ENCODE data around the gene BAIAP3. TPM values are rescaled to one million over a fixed set of nuclear protein-coding genes. Genes with fewer than 3 reads are reported as not detected.

BAIAP3 gene
- total RNA-seq, 1 donor from 2014 or later, result 1.7 TPM

DNA sequence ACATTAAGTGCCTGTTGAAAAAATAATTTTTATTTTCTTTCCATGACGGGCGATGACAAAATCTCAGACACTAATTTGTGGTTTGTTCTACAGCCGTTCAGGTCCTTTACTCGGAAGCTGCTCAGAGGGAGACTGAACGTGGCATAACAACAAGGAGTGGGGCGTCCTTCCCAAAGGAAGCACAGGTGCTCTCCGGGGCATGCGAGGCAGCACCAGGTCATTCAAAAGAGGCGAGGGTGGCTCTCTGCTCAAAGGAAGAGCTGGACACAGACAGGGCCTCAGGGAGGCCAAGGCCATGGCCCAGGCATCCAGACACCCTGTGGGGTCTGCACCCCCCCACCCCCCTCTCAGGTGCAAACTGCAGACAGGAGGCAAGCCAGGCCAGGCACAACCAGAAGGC is 64.9 kb downstream of the BAIAP3 start:
- no peaks in the 10 kb centered on the region for H3K4me1 Mint-ChIP-seq (ENCODE audit: low read depth)
- no peaks in the 10 kb centered on the region for H3K27me3 Mint-ChIP-seq (ENCODE audit: low read depth)
- no peak for TF ChIP-seq CTCF (IDR thresholded peaks at IDR 0.05)
- no peak overlapping the region for H3K4me3 Mint-ChIP-seq (ENCODE audit: unreplicated experiment)
- no peak for DNase-seq (ENCODE audit: low spot score)
- H3K36me3 Mint-ChIP-seq (ENCODE audit: low read depth), result peaks cover 6% of the 10 kb centered on the region
- no peak overlapping the region for H3K27ac Mint-ChIP-seq (ENCODE audit: unreplicated experiment)
- H3K9me3 Mint-ChIP-seq (ENCODE audit: low read depth), result no peaks in the 10 kb centered on the region

Other genes starting within 250 kb of the BAIAP3 start
- not detected in 3 replicates for gene C1QTNF8, start 237.4 kb upstream of the BAIAP3 start, total RNA-seq
- 55.9 to 73.4 TPM (median 73.2 TPM) in 3 replicates for gene CACNA1H, start 180.5 kb upstream of the BAIAP3 start, total RNA-seq
- not detected in 3 replicates for gene TPSG1, start 108.4 kb upstream of the BAIAP3 start, total RNA-seq
- not detected in 3 replicates for gene TPSB2, start 103.5 kb upstream of the BAIAP3 start, total RNA-seq
- not detected in 3 replicates for gene TPSAB1, start 92.9 kb upstream of the BAIAP3 start, total RNA-seq
- not detected in 3 replicates for gene TPSD1, start 77.6 kb upstream of the BAIAP3 start, total RNA-seq
- 97.9 to 110 TPM (median 105 TPM) in 3 replicates for gene UBE2I, start 24.0 kb upstream of the BAIAP3 start, total RNA-seq
- gene TSR3, start 18.2 kb downstream of the BAIAP3 start, total RNA-seq, result 52.2 to 56.8 TPM (median 56.0 TPM) in 3 replicates
- 58.3 to 68.4 TPM (median 60.7 TPM) in 3 replicates for gene GNPTG, start 18.3 kb downstream of the BAIAP3 start, total RNA-seq
- 12.3 to 16.1 TPM (median 12.6 TPM) in 3 replicates for gene UNKL, start 81.1 kb downstream of the BAIAP3 start, total RNA-seq
- 7.9 to 11.0 TPM (median 9.3 TPM) in 3 replicates for gene UQCC4, start 87.1 kb downstream of the BAIAP3 start, total RNA-seq
- not detected in 3 replicates for gene PERCC1, start 97.4 kb downstream of the BAIAP3 start, total RNA-seq
- 0.51 to 2.0 TPM (median 1.3 TPM) in 3 replicates for gene CCDC154, start 110.9 kb downstream of the BAIAP3 start, total RNA-seq
- 81.7 to 97.0 TPM (median 95.2 TPM) in 3 replicates for gene CLCN7, start 141.4 kb downstream of the BAIAP3 start, total RNA-seq
- not detected in 3 replicates for gene PTX4, start 155.3 kb downstream of the BAIAP3 start, total RNA-seq
- gene TELO2, start 159.7 kb downstream of the BAIAP3 start, total RNA-seq, result 19.3 to 30.9 TPM (median 21.7 TPM) in 3 replicates
- gene TMEM204, start 200.0 kb downstream of the BAIAP3 start, total RNA-seq, result 2.9 to 9.7 TPM (median 8.4 TPM) in 3 replicates